HCT116 (cell line): ENCODE measurements around the gene PTPN23.

Experiments used
- ELF1 ChIP-seq: IDR thresholded peaks from 2 replicates; pipeline ENCODE4 v1.6.1; 2012; ENCODE audit warnings: low read depth, borderline replicate concordance
- EZH2 ChIP-seq: fragments of 200-600 bp; sonication (generic); IDR thresholded peaks from 2 replicates; pipeline ENCODE4 v1.6.1; 2017; ENCODE audit warnings: antibody characterized with exemption, mixed run types
- EZH2phosphoT487 ChIP-seq: fragments of 200-600 bp; IDR thresholded peaks from 2 replicates; pipeline ENCODE4 v1.6.1; 2018; ENCODE audit warnings: antibody characterized with exemption, borderline replicate concordance
- JUND ChIP-seq: IDR thresholded peaks from 2 replicates; pipeline ENCODE4 v1.6.1; 2012
- POLR2A ChIP-seq: IDR thresholded peaks from 2 replicates; pipeline ENCODE4 v1.7.0; 2011; ENCODE audit warnings: borderline replicate concordance; ENCODE audit not compliant: insufficient read depth, insufficient read length; ENCODE audit errors: extremely low read depth
- POLR2AphosphoS5 ChIP-seq: IDR thresholded peaks from 2 replicates; pipeline ENCODE4 v1.6.1; 2011; ENCODE audit warnings: mild to moderate bottlenecking, low read depth, low read length, moderate library complexity
- RAD21 ChIP-seq: IDR thresholded peaks from 2 replicates; pipeline ENCODE4 v1.6.1; 2012; ENCODE audit warnings: low read depth, mild to moderate bottlenecking
- SP1 ChIP-seq: IDR thresholded peaks from 2 replicates; pipeline ENCODE4 v1.6.1; 2012; ENCODE audit warnings: low read depth
- ZNF274 ChIP-seq: fragments of 200-500 bp; sonication (Bioruptor generic); IDR thresholded peaks from 2 replicates; pipeline ENCODE4 v1.6.1; 2014; ENCODE audit warnings: mild to moderate bottlenecking, low read depth, low read length, inconsistent platforms
- TF ChIP-seq, protein P1 (sequence below), 3 experiments: fragments of 200-600 bp in 1 of 3; sonication (generic) in 1 of 3; IDR thresholded peaks in 2 of 3; conservative IDR thresholded peaks in 1 of 3; 2 replicates each; pipeline ENCODE4 v1.5.1; 2012 to 2017; ENCODE audit warnings: low read depth in 2 of 3, low read length in 2 of 3, antibody characterized with exemption in 1 of 3, borderline replicate concordance in 1 of 3, control low read depth in 1 of 3, mild to moderate bottlenecking in 1 of 3, mixed read lengths in 1 of 3, mixed run types in 1 of 3, moderate library complexity in 1 of 3; ENCODE audit not compliant: insufficient read depth in 1 of 3
- TF ChIP-seq, protein P2 (sequence below): IDR thresholded peaks from 2 replicates; pipeline ENCODE4 v1.6.1; 2012; ENCODE audit warnings: low read depth
- TF ChIP-seq, protein P3 (sequence below): IDR thresholded peaks from 2 replicates; pipeline ENCODE4 v1.6.1; 2012

GRCh38 chr3:47440131-47440530, 59.3 kb downstream of the PTPN23 start:
- TF ChIP-seq, protein P1, sequence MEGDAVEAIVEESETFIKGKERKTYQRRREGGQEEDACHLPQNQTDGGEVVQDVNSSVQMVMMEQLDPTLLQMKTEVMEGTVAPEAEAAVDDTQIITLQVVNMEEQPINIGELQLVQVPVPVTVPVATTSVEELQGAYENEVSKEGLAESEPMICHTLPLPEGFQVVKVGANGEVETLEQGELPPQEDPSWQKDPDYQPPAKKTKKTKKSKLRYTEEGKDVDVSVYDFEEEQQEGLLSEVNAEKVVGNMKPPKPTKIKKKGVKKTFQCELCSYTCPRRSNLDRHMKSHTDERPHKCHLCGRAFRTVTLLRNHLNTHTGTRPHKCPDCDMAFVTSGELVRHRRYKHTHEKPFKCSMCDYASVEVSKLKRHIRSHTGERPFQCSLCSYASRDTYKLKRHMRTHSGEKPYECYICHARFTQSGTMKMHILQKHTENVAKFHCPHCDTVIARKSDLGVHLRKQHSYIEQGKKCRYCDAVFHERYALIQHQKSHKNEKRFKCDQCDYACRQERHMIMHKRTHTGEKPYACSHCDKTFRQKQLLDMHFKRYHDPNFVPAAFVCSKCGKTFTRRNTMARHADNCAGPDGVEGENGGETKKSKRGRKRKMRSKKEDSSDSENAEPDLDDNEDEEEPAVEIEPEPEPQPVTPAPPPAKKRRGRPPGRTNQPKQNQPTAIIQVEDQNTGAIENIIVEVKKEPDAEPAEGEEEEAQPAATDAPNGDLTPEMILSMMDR (IDR thresholded peaks at IDR 0.05 in 2 of 3, conservative IDR thresholded peaks at IDR 0.05 in 1 of 3; ENCODE audit: borderline replicate concordance in 1 of 3, insufficient read depth in 1 of 3, low read depth in 2 of 3, low read length in 2 of 3) = peak; percentile 17 to 54 (median 39); a peak in 5 of 6 replicates
- TF ChIP-seq ELF1 (no peak), POLR2A (no peak), POLR2AphosphoS5 (no peak), SP1 (no peak), ZNF274 (no peak), RAD21 (peak; percentile 60), EZH2 (no peak), EZH2phosphoT487 (no peak), JUND (no peak)
- TF ChIP-seq, protein P2, sequence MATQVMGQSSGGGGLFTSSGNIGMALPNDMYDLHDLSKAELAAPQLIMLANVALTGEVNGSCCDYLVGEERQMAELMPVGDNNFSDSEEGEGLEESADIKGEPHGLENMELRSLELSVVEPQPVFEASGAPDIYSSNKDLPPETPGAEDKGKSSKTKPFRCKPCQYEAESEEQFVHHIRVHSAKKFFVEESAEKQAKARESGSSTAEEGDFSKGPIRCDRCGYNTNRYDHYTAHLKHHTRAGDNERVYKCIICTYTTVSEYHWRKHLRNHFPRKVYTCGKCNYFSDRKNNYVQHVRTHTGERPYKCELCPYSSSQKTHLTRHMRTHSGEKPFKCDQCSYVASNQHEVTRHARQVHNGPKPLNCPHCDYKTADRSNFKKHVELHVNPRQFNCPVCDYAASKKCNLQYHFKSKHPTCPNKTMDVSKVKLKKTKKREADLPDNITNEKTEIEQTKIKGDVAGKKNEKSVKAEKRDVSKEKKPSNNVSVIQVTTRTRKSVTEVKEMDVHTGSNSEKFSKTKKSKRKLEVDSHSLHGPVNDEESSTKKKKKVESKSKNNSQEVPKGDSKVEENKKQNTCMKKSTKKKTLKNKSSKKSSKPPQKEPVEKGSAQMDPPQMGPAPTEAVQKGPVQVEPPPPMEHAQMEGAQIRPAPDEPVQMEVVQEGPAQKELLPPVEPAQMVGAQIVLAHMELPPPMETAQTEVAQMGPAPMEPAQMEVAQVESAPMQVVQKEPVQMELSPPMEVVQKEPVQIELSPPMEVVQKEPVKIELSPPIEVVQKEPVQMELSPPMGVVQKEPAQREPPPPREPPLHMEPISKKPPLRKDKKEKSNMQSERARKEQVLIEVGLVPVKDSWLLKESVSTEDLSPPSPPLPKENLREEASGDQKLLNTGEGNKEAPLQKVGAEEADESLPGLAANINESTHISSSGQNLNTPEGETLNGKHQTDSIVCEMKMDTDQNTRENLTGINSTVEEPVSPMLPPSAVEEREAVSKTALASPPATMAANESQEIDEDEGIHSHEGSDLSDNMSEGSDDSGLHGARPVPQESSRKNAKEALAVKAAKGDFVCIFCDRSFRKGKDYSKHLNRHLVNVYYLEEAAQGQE = no peak
- TF ChIP-seq, protein P3, sequence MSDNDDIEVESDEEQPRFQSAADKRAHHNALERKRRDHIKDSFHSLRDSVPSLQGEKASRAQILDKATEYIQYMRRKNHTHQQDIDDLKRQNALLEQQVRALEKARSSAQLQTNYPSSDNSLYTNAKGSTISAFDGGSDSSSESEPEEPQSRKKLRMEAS = no peak
